ENCODE data around the gene TMEM238. TPM values are rescaled to one million over a fixed set of nuclear protein-coding genes. Genes with fewer than 3 reads are reported as not detected.

Gene TMEM238
- total and polyA plus RNA-seq, 10 of the 15 experiments (the other 5 are each of a cell fraction or from before 2014, with no cell fraction given), result 0.05 to 16.9 (median 0.58) TPM; not detected in 1

GRCh38 chr19:55339105-55339888 lies 44.8 kb downstream of the TMEM238 start, which contains the start of gene KMT5C (continued):
- TF ChIP-seq SKIL (IDR thresholded peaks at IDR 0.05; ENCODE audit: low read depth, poor library complexity, severe bottlenecking) (peak; percentile 77), MXI1 (IDR thresholded peaks at IDR 0.05; ENCODE audit: low read depth, low read length) (peak; percentile 91), ZNF217 (IDR thresholded peaks at IDR 0.05) (no peak), USF2 (IDR thresholded peaks at IDR 0.05; ENCODE audit: borderline replicate concordance, low read depth, low read length) (no peak; the same call in 1 of the 2 replicates), FOXK2 (IDR thresholded peaks at IDR 0.05) (no peak; the same call in 1 of the 2 replicates), SUPT20H (IDR thresholded peaks at IDR 0.05; ENCODE audit: borderline replicate concordance, control insufficient read depth, low read depth, low read length) (no peak), ZBED1 (IDR thresholded peaks at IDR 0.05; ENCODE audit: borderline replicate concordance) (no peak), SIX5 (IDR thresholded peaks at IDR 0.05; ENCODE audit: low read depth, low read length, severe bottlenecking) (peak; percentile 5), SP1 (IDR thresholded peaks at IDR 0.05; ENCODE audit: low read depth, low read length) (peak; percentile 98), ZBTB4 (CRISPR knock-in tag; IDR thresholded peaks at IDR 0.05) (no peak), HDGF (IDR thresholded peaks at IDR 0.05) (peak; percentile 70; the same call in 1 of the 2 replicates), TCF12 (IDR thresholded peaks at IDR 0.05; ENCODE audit: low read depth, low read length) (peak; percentile 48; the same call in 1 of the 2 replicates), NFXL1 (IDR thresholded peaks at IDR 0.05; ENCODE audit: borderline replicate concordance) (no peak), MTA3 (IDR thresholded peaks at IDR 0.05; ENCODE audit: borderline replicate concordance, low read length) (no peak), SMAD1 (IDR thresholded peaks at IDR 0.05; ENCODE audit: low read depth, partially characterized antibody) (no peak), SMC3 (IDR thresholded peaks at IDR 0.05; ENCODE audit: borderline replicate concordance, low read length) (no peak), E2F4 (IDR thresholded peaks at IDR 0.05; ENCODE audit: low read depth, low read length) (peak; percentile 77), SMARCA5 (IDR thresholded peaks at IDR 0.05) (no peak), CBX3 (IDR thresholded peaks at IDR 0.05; ENCODE audit: borderline replicate concordance, low read depth) (no peak), ZZZ3 (IDR thresholded peaks at IDR 0.05; ENCODE audit: control insufficient read depth, insufficient read length, low read depth) (no peak), STAT1 (conservative IDR thresholded peaks at IDR 0.05) (no peak), USF1 (IDR thresholded peaks at IDR 0.05; ENCODE audit: borderline replicate concordance, extremely low read length, insufficient read depth, low read depth, low read length) (no peak)
